GM23338 (cell line): ENCODE results near the gene OBP2A.

Experiments
- CREB1 ChIP-seq: fragments of 250-450 bp; sonication (Bioruptor Pico); IDR thresholded peaks from 2 replicates; pipeline ENCODE4 v1.5.0; 2020; ENCODE audit warnings: low read depth, mild to moderate bottlenecking, moderate library complexity
- CTCF ChIP-seq, 2 experiments: fragments of 200-600 bp in 1 of 2; sonication (generic) in 1 of 2; conservative IDR thresholded peaks; 2 replicates each; pipeline versions ENCODE4 v1.5.1 to v1.6.1; 2016 to 2017; ENCODE audit warnings: antibody characterized with exemption in 2 of 2, low read depth in 2 of 2, mild to moderate bottlenecking in 2 of 2, moderate library complexity in 1 of 2
- EZH2phosphoT487 ChIP-seq: fragments of 200-600 bp; sonication (generic); IDR thresholded peaks from one replicate; pipeline ENCODE4 v1.8.1; 2018; ENCODE audit warnings: antibody characterized with exemption; ENCODE audit not compliant: unreplicated experiment
- POLR2AphosphoS5 ChIP-seq: IDR thresholded peaks from 2 replicates; pipeline ENCODE4 v1.6.1; 2016; ENCODE audit warnings: antibody characterized with exemption, low read depth
- REST ChIP-seq: IDR thresholded peaks from one replicate; pipeline ENCODE4 v1.6.1; 2018; ENCODE audit warnings: antibody characterized with exemption; ENCODE audit not compliant: unreplicated experiment
- ZNF331 ChIP-seq: fragments of 250-450 bp; sonication (Bioruptor Pico); IDR thresholded peaks from 2 replicates; pipeline ENCODE4 v1.5.0; 2020; ENCODE audit warnings: low read depth, mild to moderate bottlenecking, moderate library complexity

GRCh38 chr9:135555203-135555602 lies 9.3 kb downstream of the OBP2A start:
- no peak for TF ChIP-seq CTCF (conservative IDR thresholded peaks at IDR 0.05; ENCODE audit: low read depth in 2 of 2)
- TF ChIP-seq EZH2phosphoT487: no peak
- no peak for TF ChIP-seq POLR2AphosphoS5
- TF ChIP-seq ZNF331 (CRISPR knock-in tag): no peak
- TF ChIP-seq CREB1 (CRISPR knock-in tag): no peak
- TF ChIP-seq REST: no peak
